GM12878 (cell line): ENCODE measurements around the gene SETD4. TPM values are rescaled to one million over a fixed set of nuclear protein-coding genes. Genes with fewer than 3 reads are reported as not detected.

Experiments
- ATAC-seq: fragments of 200-7000 bp; cut with Tn5 transposase; 3 replicates; pipeline ENCODE4 v1.9.1; 2020; ENCODE audit warnings: mild to moderate bottlenecking, moderate library complexity
- BruUV-seq: library from RNA; stranded (reverse); fragments of 400-500 nt; replicated peaks from 2 replicates; lab custom pipeline; 2021; lab: Mats Ljungman, UMichigan
- CTCF ChIA-PET: fragments of 300-600 bp; sonication (Branson Sonifier 250); formaldehyde crosslinking; extraction: SDS; loops from one replicate; lab custom pipeline; 2021; ENCODE audit warnings: inconsistent platforms; lab: Yijun Ruan, JAX
- POLR2A ChIA-PET: fragments of 350-600 bp; formaldehyde crosslinking; extraction: SDS; loops from one replicate; lab custom pipeline; 2021; ENCODE audit warnings: inconsistent platforms; lab: Charles Lee
- RAD21 ChIA-PET: fragments of 300-600 bp; sonication (Branson Sonifier 250); formaldehyde crosslinking; loops from one replicate; lab custom pipeline; 2023; ENCODE audit warnings: antibody characterized with exemption; ENCODE audit not compliant: unreplicated experiment; lab: Charles Lee
- SMC1A ChIA-PET: fragments of 300-600 bp; sonication (Branson Sonifier 250); formaldehyde crosslinking; loops from one replicate; lab custom pipeline; 2023; ENCODE audit not compliant: unreplicated experiment, uncharacterized antibody; lab: Charles Lee
- DNase-seq: peaks from one replicate; pipeline ENCODE4 v3.0.0-alpha.2; 2011; ENCODE audit warnings: low read depth, low spot score
- FAIRE-seq: peaks from 3 replicates; lab custom pipeline; 2011; peaks lifted over from hg19 to GRCh38; lab: Jason Lieb, UNC
- H2AFZ ChIP-seq: 2 replicates; pipeline ENCODE4 v1.6.0; 2011; ENCODE audit warnings: low read depth, low read length, control low read depth; ENCODE audit not compliant: control insufficient read depth
- H3K27ac ChIP-seq: 2 replicates; pipeline ENCODE4 v1.5.1; 2011; ENCODE audit warnings: control low read depth; ENCODE audit not compliant: control insufficient read depth, insufficient read depth
- H3K27me3 ChIP-seq, 2 experiments: replicated peaks in 1 of 2; 2 replicates each; pipeline versions ENCODE4 v1.6.0 to v1.6.1; 2011; ENCODE audit warnings: low read length in 1 of 2; ENCODE audit not compliant: control insufficient read depth in 2 of 2, insufficient read depth in 2 of 2
- H3K36me3 ChIP-seq, 2 experiments: 2 replicates each; pipeline ENCODE4 v1.5.1; 2011; ENCODE audit warnings: low read length in 1 of 2; ENCODE audit not compliant: control insufficient read depth in 2 of 2, insufficient read depth in 2 of 2
- H3K4me1 ChIP-seq: 2 replicates; pipeline ENCODE4 v1.6.1; 2011; ENCODE audit warnings: mild to moderate bottlenecking, low read length, moderate library complexity, mixed read lengths; ENCODE audit not compliant: control insufficient read depth, insufficient read depth
- H3K4me2 ChIP-seq: 2 replicates; pipeline ENCODE4 v1.6.0; 2011; ENCODE audit warnings: control low read depth; ENCODE audit not compliant: control insufficient read depth, insufficient read depth
- H3K4me3 ChIP-seq: fragments of 200-600 bp; sonication (generic); 2 replicates; pipeline ENCODE4 v1.5.1; 2016
- H3K79me2 ChIP-seq: 2 replicates; pipeline ENCODE4 v1.6.0; 2011; ENCODE audit warnings: low read length; ENCODE audit not compliant: control insufficient read depth, insufficient read depth
- H3K9ac ChIP-seq: 2 replicates; pipeline ENCODE4 v1.8.0; 2011; ENCODE audit warnings: low read length, control low read depth, mixed read lengths; ENCODE audit not compliant: control insufficient read depth, insufficient read depth
- H3K9me3 ChIP-seq: replicated peaks from 3 replicates; pipeline ENCODE4 v1.5.1; 2011; ENCODE audit warnings: mild to moderate bottlenecking, low read length; ENCODE audit not compliant: control insufficient read depth, insufficient read depth
- H4K20me1 ChIP-seq: 2 replicates; pipeline ENCODE4 v1.6.0; 2011; ENCODE audit not compliant: control insufficient read depth, insufficient read depth
- CHD1 ChIP-seq: IDR thresholded peaks from 2 replicates; pipeline ENCODE4 v1.6.1; 2012; ENCODE audit warnings: low read depth, low read length, improper control_type of control experiment
- CHD4 ChIP-seq: fragments of 200-600 bp; sonication (generic); IDR thresholded peaks from 2 replicates; pipeline ENCODE4 v1.6.1; 2016; ENCODE audit warnings: mild to moderate bottlenecking
- NR2C1 ChIP-seq: fragments of 450-650 bp; IDR thresholded peaks from 2 replicates; pipeline ENCODE4 v1.6.1; 2017; ENCODE audit warnings: antibody characterized with exemption, mild to moderate bottlenecking, moderate library complexity
- NR2C2 ChIP-seq: IDR thresholded peaks from 2 replicates; pipeline ENCODE4 v1.6.1; 2011; ENCODE audit warnings: borderline replicate concordance, low read depth; ENCODE audit not compliant: control insufficient read depth, insufficient read length
- NR2F1 ChIP-seq: fragments of 450-650 bp; conservative IDR thresholded peaks from 2 replicates; pipeline ENCODE4 v1.6.1; 2017; ENCODE audit warnings: mild to moderate bottlenecking
- NRF1 ChIP-seq: conservative IDR thresholded peaks from 2 replicates; pipeline ENCODE4 v1.6.1; 2011; ENCODE audit warnings: mild to moderate bottlenecking, low read depth, low read length, improper control_type of control experiment
- SIX5 ChIP-seq: IDR thresholded peaks from 2 replicates; pipeline ENCODE4 v1.6.1; 2011; ENCODE audit warnings: mild to moderate bottlenecking, low read depth, low read length, moderate library complexity; ENCODE audit not compliant: severe bottlenecking
- SMC3 ChIP-seq: IDR thresholded peaks from 2 replicates; pipeline ENCODE4 v1.6.1; 2011; ENCODE audit warnings: low read length, improper control_type of control experiment, borderline replicate concordance
- WGBS: methylation state at CpG from one replicate; pipeline ENCODE4 v1.1.6; 2016; ENCODE audit warnings: low lambda C conversion rate; ENCODE audit not compliant: insufficient replicate concordance, insufficient coverage; ENCODE audit errors: missing lambda C conversion rate; 5-methylcytosine and 5-hydroxymethylcytosine counted together
- in situ Hi-C: fragments of 300-500 bp; cut with MboI; formaldehyde crosslinking; loops from 9 replicates; pipeline ENCODE4 v1.14.3; 2018; ENCODE audit warnings: mixed read lengths
- intact Hi-C: fragments of 100-400 bp; cut with micrococcal nuclease; formaldehyde crosslinking; loops from one replicate; pipeline ENCODE4 v1.14.2; 2022; ENCODE audit not compliant: unreplicated experiment
- polyA plus RNA-seq, 11 experiments: library from polyadenylated mRNA; depleted of rRNA in 4 of 11; unstranded in 6 of 11; stranded (reverse) in 5 of 11; fragments of >200 nt; fragmentation: Nextera tagmentation in 4 of 11; fragmentation: Illumina TruSeq in 1 of 11; extraction: Ambion mirVana in 4 of 11; extraction: Trizol in 1 of 11; gene quantifications; 1 replicate in 1 of 11; 2 replicates in 10 of 11; pipeline versions ENCODE4 v1.2.1 to v1.2.3, GENCODE V29; 2011 to 2016; ENCODE audit warnings: inconsistent platforms in 2 of 11, missing spikeins in 2 of 11, low read depth in 1 of 11
- total RNA-seq, 4 experiments: library from RNA; depleted of rRNA in 3 of 4; stranded (reverse); fragments of >200 nt in 3 of 4; fragmentation: Illumina TruSeq in 1 of 4; extraction: Trizol in 1 of 4; gene quantifications; 2 replicates each; pipeline versions ENCODE4 v1.2.1 to v1.2.3, GENCODE V29; 2013 to 2021
- TF ChIP-seq, protein P1 (sequence below): fragments of 450-650 bp; IDR thresholded peaks from 2 replicates; pipeline ENCODE4 v1.6.1; 2017; ENCODE audit warnings: mild to moderate bottlenecking, moderate library complexity
- TF ChIP-seq, protein P2 (sequence below): fragments of 450-650 bp; IDR thresholded peaks from 2 replicates; pipeline ENCODE4 v1.6.1; 2018; ENCODE audit warnings: mild to moderate bottlenecking, low read depth, moderate library complexity; ENCODE audit not compliant: partially characterized antibody

The SETD4 gene
- total and polyA plus RNA-seq, 10 of the 15 experiments (the other 5 are each of a cell fraction or from before 2014, with no cell fraction given): 10.3 to 37.0 (median 18.6) TPM

DNA sequence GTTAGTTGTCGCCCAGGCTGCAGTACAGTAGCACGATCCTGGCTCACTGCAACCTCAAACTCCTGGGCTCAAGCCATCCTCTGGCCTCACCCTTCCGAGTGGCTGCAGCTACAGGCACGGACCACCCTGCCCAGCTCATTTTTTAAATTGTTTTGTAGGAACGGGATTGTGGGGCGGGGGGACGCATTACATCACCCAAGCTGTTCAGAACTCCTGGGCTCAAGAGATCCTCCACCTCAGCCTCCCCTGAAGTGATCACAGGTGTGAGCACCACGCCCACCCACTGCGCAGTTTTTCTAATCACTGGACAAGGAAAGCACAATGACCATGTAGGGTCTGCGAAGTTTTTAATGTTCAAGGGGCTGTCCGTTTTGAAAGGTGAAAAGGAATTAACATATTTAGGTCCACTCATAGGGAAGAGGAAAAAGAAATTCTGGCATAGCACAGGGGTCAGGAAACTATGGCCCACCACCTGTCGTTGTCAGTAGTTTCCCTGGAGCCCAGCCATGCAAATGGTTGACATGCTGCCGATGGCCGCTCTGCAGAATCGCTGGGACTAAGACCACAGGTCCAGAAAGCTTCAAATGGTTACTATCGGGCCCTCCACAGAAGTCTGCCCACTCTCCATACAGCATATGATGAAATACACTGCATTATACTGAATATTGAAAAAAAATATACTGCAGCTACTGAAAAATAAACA, 26.0 kb downstream of the SETD4 start (continued):
- no peak for TF ChIP-seq NR2C1
- no peak for TF ChIP-seq NR2C2

DNA sequence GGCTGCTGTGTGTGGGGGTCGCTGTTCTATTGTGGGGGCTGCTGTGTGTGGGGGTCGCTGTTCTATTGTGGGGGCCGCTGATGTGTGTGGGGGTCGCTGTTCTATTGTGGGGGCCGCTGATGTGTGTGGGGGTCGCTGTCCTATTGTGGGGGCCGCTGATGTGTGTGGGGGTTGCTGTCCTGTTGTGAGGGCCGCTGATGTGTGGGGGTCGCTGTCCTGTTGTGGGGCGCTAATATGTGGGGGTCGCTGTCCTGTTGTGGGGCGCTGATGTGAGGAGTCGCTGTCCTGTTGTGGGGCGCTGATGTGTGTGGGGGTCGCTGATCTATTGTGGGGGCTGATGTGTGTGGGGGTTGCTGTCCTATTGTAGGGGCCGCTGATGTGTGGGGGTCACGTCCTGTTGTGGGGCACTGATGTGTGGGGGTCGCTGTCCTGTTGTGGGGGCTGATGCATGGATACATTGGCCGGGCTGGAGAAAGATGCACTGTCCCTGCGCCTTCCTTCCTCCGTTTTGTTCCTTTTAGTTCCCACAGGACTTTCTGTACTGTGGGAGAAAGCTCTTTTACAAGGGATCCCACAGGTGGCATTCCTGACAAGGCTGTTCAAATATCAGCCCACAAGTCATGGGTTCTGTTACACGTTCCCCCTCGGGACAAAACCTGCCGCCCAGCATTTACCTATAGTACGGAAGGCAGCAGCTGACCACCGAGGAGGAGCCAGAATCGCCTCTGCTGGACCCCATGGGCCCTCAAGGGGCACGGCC, 27.5 kb downstream of the SETD4 start:
- Histone ChIP-seq H2AFZ (no peak overlapping the region), H3K4me3 (no peak overlapping the region), H3K9me3 (no peaks in the 10 kb centered on the region), H3K27me3 (no peaks in the 10 kb centered on the region), H3K27ac (no peak overlapping the region), H3K9ac (no peak overlapping the region), H3K79me2 (no peaks in the 10 kb centered on the region), H3K36me3 (peaks cover 3 to 8% of the 10 kb centered on the region in 2 experiments; a peak in 3 of 4 replicates), H4K20me1 (no peaks in the 10 kb centered on the region), H3K4me1 (peaks cover 5% of the 10 kb centered on the region), H3K4me2 (no peak overlapping the region)
- SMC1A ChIA-PET: interaction anchor here (0.8 kb wide), 1 partner anchor 81 kb away, joined by 3 read pairs; no protein-coding TSS in a partner anchor
- FAIRE-seq (no peak), DNase-seq (no peak), ATAC-seq (no peak)
- CTCF ChIA-PET: no interaction called here
- in situ Hi-C loops (no loop called here), intact Hi-C loops (no loop called here)
- no peak for TF ChIP-seq CHD4
- TF ChIP-seq SIX5: no peak
- TF ChIP-seq SMC3: no peak
- no peak for TF ChIP-seq NRF1
- no peak for TF ChIP-seq CHD1
- TF ChIP-seq, protein P1, sequence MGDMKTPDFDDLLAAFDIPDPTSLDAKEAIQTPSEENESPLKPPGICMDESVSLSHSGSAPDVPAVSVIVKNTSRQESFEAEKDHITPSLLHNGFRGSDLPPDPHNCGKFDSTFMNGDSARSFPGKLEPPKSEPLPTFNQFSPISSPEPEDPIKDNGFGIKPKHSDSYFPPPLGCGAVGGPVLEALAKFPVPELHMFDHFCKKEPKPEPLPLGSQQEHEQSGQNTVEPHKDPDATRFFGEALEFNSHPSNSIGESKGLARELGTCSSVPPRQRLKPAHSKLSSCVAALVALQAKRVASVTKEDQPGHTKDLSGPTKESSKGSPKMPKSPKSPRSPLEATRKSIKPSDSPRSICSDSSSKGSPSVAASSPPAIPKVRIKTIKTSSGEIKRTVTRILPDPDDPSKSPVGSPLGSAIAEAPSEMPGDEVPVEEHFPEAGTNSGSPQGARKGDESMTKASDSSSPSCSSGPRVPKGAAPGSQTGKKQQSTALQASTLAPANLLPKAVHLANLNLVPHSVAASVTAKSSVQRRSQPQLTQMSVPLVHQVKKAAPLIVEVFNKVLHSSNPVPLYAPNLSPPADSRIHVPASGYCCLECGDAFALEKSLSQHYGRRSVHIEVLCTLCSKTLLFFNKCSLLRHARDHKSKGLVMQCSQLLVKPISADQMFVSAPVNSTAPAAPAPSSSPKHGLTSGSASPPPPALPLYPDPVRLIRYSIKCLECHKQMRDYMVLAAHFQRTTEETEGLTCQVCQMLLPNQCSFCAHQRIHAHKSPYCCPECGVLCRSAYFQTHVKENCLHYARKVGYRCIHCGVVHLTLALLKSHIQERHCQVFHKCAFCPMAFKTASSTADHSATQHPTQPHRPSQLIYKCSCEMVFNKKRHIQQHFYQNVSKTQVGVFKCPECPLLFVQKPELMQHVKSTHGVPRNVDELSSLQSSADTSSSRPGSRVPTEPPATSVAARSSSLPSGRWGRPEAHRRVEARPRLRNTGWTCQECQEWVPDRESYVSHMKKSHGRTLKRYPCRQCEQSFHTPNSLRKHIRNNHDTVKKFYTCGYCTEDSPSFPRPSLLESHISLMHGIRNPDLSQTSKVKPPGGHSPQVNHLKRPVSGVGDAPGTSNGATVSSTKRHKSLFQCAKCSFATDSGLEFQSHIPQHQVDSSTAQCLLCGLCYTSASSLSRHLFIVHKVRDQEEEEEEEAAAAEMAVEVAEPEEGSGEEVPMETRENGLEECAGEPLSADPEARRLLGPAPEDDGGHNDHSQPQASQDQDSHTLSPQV: no peak
- TF ChIP-seq, protein P2, sequence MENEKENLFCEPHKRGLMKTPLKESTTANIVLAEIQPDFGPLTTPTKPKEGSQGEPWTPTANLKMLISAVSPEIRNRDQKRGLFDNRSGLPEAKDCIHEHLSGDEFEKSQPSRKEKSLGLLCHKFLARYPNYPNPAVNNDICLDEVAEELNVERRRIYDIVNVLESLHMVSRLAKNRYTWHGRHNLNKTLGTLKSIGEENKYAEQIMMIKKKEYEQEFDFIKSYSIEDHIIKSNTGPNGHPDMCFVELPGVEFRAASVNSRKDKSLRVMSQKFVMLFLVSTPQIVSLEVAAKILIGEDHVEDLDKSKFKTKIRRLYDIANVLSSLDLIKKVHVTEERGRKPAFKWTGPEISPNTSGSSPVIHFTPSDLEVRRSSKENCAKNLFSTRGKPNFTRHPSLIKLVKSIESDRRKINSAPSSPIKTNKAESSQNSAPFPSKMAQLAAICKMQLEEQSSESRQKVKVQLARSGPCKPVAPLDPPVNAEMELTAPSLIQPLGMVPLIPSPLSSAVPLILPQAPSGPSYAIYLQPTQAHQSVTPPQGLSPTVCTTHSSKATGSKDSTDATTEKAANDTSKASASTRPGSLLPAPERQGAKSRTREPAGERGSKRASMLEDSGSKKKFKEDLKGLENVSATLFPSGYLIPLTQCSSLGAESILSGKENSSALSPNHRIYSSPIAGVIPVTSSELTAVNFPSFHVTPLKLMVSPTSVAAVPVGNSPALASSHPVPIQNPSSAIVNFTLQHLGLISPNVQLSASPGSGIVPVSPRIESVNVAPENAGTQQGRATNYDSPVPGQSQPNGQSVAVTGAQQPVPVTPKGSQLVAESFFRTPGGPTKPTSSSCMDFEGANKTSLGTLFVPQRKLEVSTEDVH: no peak
- no peak for TF ChIP-seq NR2F1
- RAD21 ChIA-PET: no interaction called here
- BruUV-seq: no TSS peak
- POLR2A ChIA-PET: no interaction called here
- 93% methylated on average over 26 of the region's 28 CpGs for WGBS
